GM12801 (cell line): Measurements from ENCODE around the gene WWTR1.

Experiments
- TF ChIP-seq, protein P1 (sequence below): IDR thresholded peaks from one replicate; pipeline ENCODE4 v1.5.1; 2011; ENCODE audit warnings: control low read depth; ENCODE audit not compliant: insufficient read length; ENCODE audit errors: extremely low read depth

Gene WWTR1

DNA sequence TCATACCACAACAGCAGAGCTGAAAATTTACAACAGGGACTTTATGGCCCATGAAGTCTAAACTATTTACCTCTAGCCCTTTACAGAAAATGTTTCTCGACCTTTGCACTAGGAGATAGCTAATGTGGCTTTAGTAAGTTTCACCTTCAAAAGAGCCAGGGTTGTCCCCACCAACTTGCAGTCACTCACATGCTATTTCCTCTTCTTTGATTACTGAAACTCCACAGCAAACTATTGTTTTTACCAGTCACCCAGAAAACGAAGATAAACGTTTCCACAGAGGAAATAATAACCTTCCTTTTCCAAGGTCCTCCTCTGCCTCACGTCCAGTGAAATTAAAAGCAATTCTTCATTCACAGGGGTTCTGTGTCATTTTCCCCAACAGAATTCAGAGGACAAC is 48.2 kb downstream of the WWTR1 start:
- TF ChIP-seq, protein P1, sequence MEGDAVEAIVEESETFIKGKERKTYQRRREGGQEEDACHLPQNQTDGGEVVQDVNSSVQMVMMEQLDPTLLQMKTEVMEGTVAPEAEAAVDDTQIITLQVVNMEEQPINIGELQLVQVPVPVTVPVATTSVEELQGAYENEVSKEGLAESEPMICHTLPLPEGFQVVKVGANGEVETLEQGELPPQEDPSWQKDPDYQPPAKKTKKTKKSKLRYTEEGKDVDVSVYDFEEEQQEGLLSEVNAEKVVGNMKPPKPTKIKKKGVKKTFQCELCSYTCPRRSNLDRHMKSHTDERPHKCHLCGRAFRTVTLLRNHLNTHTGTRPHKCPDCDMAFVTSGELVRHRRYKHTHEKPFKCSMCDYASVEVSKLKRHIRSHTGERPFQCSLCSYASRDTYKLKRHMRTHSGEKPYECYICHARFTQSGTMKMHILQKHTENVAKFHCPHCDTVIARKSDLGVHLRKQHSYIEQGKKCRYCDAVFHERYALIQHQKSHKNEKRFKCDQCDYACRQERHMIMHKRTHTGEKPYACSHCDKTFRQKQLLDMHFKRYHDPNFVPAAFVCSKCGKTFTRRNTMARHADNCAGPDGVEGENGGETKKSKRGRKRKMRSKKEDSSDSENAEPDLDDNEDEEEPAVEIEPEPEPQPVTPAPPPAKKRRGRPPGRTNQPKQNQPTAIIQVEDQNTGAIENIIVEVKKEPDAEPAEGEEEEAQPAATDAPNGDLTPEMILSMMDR, result no peak

DNA sequence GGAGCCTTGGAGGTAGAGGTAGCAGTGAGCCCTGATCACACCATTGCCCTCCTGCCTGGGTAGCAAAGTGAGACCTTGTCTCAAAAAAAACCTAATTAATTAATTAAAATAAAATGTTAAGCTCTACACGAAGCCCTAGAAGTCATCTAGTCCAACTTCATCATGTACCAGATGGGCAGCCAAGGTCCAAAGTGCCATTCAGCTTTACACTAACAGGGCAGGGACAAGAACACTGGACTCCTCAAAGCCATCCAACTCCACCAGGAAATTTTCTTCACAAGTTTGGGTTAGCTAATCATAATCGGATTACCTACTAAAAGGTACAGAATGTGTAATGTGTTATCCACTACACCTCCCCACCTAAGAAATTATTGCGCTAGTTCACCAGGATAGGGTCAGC is 48.8 kb downstream of the WWTR1 start:
- TF ChIP-seq, protein P1, result no peak

GRCh38 chr3:149605902-149606301 is 51.9 kb downstream of the WWTR1 start:
- TF ChIP-seq, protein P1, result no peak

GRCh38 chr3:149604125-149604875 is 53.5 kb downstream of the WWTR1 start:
- TF ChIP-seq, protein P1, result no peak

GRCh38 chr3:149603126-149604074 is 54.4 kb downstream of the WWTR1 start:
- TF ChIP-seq, protein P1, result no peak

GRCh38 chr3:149600634-149601033 is 57.2 kb downstream of the WWTR1 start:
- TF ChIP-seq, protein P1, result no peak

DNA sequence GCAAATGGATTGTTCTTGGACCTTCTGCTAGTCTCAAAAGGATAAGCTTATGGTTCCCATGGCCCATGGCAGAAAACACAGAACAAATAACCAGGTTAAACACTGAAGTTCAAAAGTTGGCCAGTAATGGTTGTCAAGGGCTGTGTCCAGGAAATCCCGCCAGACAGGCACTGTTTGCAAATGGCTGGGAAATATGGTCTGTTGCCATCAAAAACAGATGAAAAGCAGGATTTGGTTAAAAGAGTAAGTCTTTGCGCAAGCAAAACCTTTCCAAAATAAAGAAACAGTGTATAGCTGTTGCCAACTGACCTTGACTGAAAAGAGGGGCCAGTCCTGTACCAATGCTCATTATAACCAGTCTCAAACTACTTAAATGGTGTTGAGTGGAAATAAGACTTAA is 58.6 kb downstream of the WWTR1 start:
- TF ChIP-seq, protein P1, result no peak
